ENCODE measurements around the gene PCSK1N. TPM values are rescaled to one million over a fixed set of nuclear protein-coding genes. Genes with fewer than 3 reads are reported as not detected.

The PCSK1N gene
- total RNA-seq, 4 donors from 2014 or later = 1.5 to 4.0 (median 3.4) TPM

DNA sequence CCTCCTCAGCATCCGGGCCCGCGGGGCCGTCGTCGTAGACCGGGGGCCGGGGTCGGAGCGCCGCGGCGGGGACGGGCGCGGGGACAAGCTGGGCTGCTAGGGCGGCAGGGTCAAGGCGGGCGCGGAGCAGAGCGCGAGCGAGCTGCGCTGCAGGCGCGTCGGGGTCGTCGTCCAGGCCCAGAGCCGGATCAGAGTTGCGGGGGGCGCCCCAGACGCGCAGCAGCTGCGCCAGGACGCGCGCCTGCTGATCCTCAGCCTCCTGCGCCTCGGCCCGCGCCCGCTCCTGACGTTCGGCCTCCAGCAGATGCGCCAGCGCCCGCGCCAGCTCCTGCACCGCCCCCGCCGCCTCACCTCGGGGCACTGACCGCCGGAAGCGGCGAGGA lies 3.5 kb downstream of the PCSK1N start:
- Histone ChIP-seq H3K4me3 (replicated peaks in 1 of 3) (no peak overlapping the region), H3K4me1 (peaks cover 0 to 5% of the 10 kb centered on the region in 2 donors), H3K27ac (no peak overlapping the region), H3K27me3 (no peaks in the 10 kb centered on the region), H3K9me3 (no peaks in the 10 kb centered on the region), H3K36me3 (no peaks in the 10 kb centered on the region)
- no peak for TF ChIP-seq POLR2A (IDR thresholded peaks at IDR 0.05)
- TF ChIP-seq, protein P1, sequence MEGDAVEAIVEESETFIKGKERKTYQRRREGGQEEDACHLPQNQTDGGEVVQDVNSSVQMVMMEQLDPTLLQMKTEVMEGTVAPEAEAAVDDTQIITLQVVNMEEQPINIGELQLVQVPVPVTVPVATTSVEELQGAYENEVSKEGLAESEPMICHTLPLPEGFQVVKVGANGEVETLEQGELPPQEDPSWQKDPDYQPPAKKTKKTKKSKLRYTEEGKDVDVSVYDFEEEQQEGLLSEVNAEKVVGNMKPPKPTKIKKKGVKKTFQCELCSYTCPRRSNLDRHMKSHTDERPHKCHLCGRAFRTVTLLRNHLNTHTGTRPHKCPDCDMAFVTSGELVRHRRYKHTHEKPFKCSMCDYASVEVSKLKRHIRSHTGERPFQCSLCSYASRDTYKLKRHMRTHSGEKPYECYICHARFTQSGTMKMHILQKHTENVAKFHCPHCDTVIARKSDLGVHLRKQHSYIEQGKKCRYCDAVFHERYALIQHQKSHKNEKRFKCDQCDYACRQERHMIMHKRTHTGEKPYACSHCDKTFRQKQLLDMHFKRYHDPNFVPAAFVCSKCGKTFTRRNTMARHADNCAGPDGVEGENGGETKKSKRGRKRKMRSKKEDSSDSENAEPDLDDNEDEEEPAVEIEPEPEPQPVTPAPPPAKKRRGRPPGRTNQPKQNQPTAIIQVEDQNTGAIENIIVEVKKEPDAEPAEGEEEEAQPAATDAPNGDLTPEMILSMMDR (IDR thresholded peaks at IDR 0.05) = no peak
- no CpG with 5 or more reads among the region's 57 CpGs for WGBS, 2 donors
- no peak for DNase-seq
- intact Hi-C loops (cut with DNase I) = no loop called here

DNA sequence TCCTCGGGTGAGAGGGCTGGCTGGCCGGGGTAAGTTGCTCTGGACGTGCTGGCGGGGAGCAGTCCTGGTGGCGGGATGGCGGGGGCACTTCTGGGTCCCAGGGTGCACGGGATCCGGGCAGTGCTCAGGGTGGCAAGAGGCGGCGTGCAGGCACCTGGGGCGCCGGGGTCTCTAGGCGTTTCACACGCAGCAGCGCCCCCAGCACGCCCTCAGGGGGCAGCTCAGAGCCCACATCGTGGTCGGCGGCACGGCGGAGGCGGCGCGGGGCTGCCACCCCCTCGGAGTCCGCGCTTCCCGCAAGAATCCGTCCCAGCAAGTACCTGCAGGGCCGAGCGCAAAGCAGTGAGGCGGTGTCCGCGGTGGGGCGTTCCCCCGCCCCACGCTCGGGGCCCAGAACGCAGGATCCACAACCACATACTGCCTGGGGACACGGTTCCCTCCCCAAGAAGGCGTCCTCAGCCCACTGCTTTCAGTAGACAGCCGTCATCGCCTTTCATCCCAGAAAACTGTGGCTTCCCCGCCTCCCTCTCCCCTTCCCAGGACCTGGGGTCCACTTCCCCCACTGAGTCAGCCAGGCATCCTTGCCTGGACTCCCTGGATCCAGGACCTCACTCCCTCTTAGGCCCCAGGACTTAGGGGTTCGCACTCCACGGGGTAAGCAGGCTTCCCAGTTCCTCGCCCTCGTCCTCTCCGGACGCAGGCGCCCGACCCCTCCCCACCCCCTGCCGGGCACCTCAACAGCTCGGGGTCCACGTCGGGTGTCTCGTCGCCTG lies 4.1 kb downstream of the PCSK1N start:
- intact Hi-C loops (cut with DNase I) = no loop called here
- WGBS, 2 donors = no CpG with 5 or more reads among the region's 58 CpGs
- Histone ChIP-seq H3K4me3 (replicated peaks in 1 of 3) (no peak overlapping the region), H3K9me3 (no peaks in the 10 kb centered on the region), H3K4me1 (peaks cover 0 to 5% of the 10 kb centered on the region in 2 donors), H3K27me3 (no peaks in the 10 kb centered on the region), H3K36me3 (no peaks in the 10 kb centered on the region), H3K27ac (no peak overlapping the region)
- no peak for TF ChIP-seq POLR2A (IDR thresholded peaks at IDR 0.05)
- TF ChIP-seq, protein P1 (IDR thresholded peaks at IDR 0.05) = no peak
- DNase-seq = no peak

DNA sequence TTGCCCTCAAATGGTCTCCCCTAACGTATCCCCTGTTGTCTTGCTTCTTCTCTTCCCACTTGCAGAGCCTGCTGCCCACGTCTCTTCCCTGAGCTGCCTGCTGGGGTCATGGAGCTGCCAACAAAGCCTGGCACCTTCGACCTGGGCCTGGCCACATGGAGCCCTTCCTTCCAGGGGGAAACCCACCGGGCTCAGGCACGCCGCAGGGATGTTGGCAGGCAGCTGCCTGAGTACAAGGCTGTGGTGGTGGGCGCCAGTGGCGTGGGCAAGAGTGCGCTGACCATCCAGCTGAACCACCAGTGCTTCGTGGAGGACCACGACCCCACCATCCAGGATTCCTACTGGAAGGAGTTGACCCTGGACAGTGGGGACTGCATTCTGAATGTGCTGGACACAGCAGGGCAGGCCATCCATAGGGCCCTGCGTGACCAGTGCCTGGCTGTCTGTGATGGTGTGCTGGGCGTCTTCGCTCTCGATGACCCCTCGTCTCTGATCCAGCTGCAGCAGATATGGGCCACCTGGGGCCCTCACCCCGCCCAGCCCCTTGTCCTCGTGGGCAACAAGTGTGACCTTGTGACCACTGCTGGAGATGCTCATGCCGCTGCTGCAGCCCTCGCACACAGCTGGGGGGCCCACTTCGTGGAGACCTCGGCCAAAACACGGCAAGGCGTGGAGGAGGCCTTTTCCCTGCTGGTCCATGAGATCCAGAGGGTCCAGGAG lies 6.2 kb downstream of the PCSK1N start:
- Histone ChIP-seq H3K9me3 (no peaks in the 10 kb centered on the region), H3K4me1 (no peaks in the 10 kb centered on the region), H3K36me3 (no peaks in the 10 kb centered on the region), H3K4me3 (replicated peaks in 1 of 3) (no peak overlapping the region), H3K27ac (no peak overlapping the region), H3K27me3 (no peaks in the 10 kb centered on the region)
- intact Hi-C loops (cut with DNase I) = no loop called here
- TF ChIP-seq, protein P1 (IDR thresholded peaks at IDR 0.05) = no peak
- no peak for TF ChIP-seq POLR2A (IDR thresholded peaks at IDR 0.05)
- 84 to 88% methylated on average over 5 to 11 of the region's 24 CpGs for WGBS, 2 donors
- DNase-seq = no peak

DNA sequence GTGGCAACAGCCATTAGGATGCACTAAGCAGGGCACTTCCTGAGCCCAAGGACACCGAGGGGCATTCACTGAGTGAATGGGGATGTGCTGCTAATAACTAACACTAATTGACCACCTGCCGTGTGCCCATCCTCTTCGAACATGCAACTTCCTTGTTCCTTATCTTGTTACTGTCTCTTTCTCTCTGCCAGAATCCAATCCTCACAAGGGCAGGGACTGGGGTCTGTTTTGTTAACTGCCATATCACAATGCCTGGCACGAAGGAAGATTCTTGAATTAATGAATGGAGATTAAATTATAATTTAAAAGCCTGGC lies 7.8 kb downstream of the PCSK1N start:
- WGBS, 2 donors = 33 to 42% methylated on average over 4 of the region's 4 CpGs
- intact Hi-C loops (cut with DNase I) = no loop called here

More for the DNA sequence above, 7.8 kb downstream of the PCSK1N start:
- Histone ChIP-seq H3K4me1 (no peaks in the 10 kb centered on the region), H3K4me3 (replicated peaks in 1 of 3) (no peak overlapping the region), H3K27ac (no peak overlapping the region), H3K27me3 (no peaks in the 10 kb centered on the region), H3K36me3 (no peaks in the 10 kb centered on the region), H3K9me3 (no peaks in the 10 kb centered on the region)
- no peak for TF ChIP-seq POLR2A (IDR thresholded peaks at IDR 0.05)
- TF ChIP-seq, protein P1 (IDR thresholded peaks at IDR 0.05) = no peak
- DNase-seq = no peak

Data from thyroid gland (tissue), 4 donors.